ENCODE data around the gene GLT1D1. TPM values are rescaled to one million over a fixed set of nuclear protein-coding genes. Genes with fewer than 3 reads are reported as not detected.
A peak's percentile ranks its signal among the peaks of the same experiment; 100 is the strongest.
"Not testable (repeated sequence)": the region's sequence is repeated elsewhere in the genome, so short reads cannot be mapped to it uniquely, and the experiment has no call there.

The GLT1D1 gene
- total and polyA plus RNA-seq, 2 of the 8 experiments (the other 6 are each of a cell fraction or from before 2014, with no cell fraction given): 1.5 to 3.6 TPM

GRCh38 chr12:128849806-128850205, 3.5 kb upstream of the GLT1D1 start:
- Histone ChIP-seq H3K23me2 (ENCODE audit: low read depth, low read length) (peaks cover 10% of the 10 kb centered on the region; the same call in 1 of the 2 replicates), H3K27me3 (replicated peaks in 1 of 4; ENCODE audit: control insufficient read depth in 3 of 4, extremely low read depth in 1 of 4, insufficient read depth in 3 of 4, low read length in 3 of 4) (peaks cover 0 to 25% (median 15%) of the 10 kb centered on the region in 4 experiments; a peak in 6 of 7 replicates)
- H3K14ac ChIP-seq (ENCODE audit: insufficient read length); H4K5ac ChIP-seq (ENCODE audit: insufficient read length, low read depth, low read length); FAIRE-seq; H3K27ac ChIP-seq (ENCODE audit: low read depth, low read length); H4K8ac ChIP-seq (ENCODE audit: extremely low read depth, insufficient read depth, low read length); H2BK12ac ChIP-seq (ENCODE audit: low read depth, low read length); H3K4ac ChIP-seq (replicated peaks; ENCODE audit: insufficient read length, low read depth, low read length); H3K36me3 ChIP-seq (ENCODE audit: control insufficient read depth in 2 of 4, insufficient read depth in 4 of 4, low read length in 3 of 4); H2BK15ac ChIP-seq (ENCODE audit: low read length); DNase-seq (ENCODE audit: low read depth in 1 of 2, low spot score in 2 of 2); H4K20me1 ChIP-seq (replicated peaks in 1 of 2; ENCODE audit: control insufficient read depth in 1 of 2, insufficient read depth in 2 of 2, low read length in 2 of 2); H4K91ac ChIP-seq (replicated peaks; ENCODE audit: insufficient read length, low read length); H3K4me3 ChIP-seq (ENCODE audit: extremely low read depth in 1 of 4, insufficient read depth in 2 of 4, low read depth in 3 of 4, low read length in 4 of 4); POLR2A ChIA-PET (ENCODE audit: partially characterized antibody); H3K56ac ChIP-seq (replicated peaks; ENCODE audit: insufficient read length, low read depth, low read length); H3K4me2 ChIP-seq (ENCODE audit: insufficient read depth in 1 of 2, low read depth in 2 of 2, low read length in 2 of 2); H3K4me1 ChIP-seq (replicated peaks in 1 of 4; ENCODE audit: control insufficient read depth in 3 of 4, insufficient read depth in 4 of 4, low read length in 3 of 4); H2AK5ac ChIP-seq (ENCODE audit: low read depth, low read length); H2BK5ac ChIP-seq (ENCODE audit: low read depth, low read length); H3K79me2 ChIP-seq (ENCODE audit: control insufficient read depth in 1 of 2, insufficient read depth in 2 of 2, low read length in 2 of 2); H2BK120ac ChIP-seq (replicated peaks; ENCODE audit: low read depth, low read length); H3K23ac ChIP-seq (ENCODE audit: insufficient read length); H2BK20ac ChIP-seq (ENCODE audit: low read length); H2AFZ ChIP-seq (ENCODE audit: low read length); H3K9ac ChIP-seq (replicated peaks in 1 of 4; ENCODE audit: extremely low read depth in 1 of 4, low read depth in 3 of 4, low read length in 3 of 4); H3K18ac ChIP-seq (ENCODE audit: extremely low read depth, low read length); H3K9me3 ChIP-seq (ENCODE audit: insufficient read depth in 2 of 2, low read depth in 1 of 2, low read length in 1 of 2); H3K79me1 ChIP-seq (ENCODE audit: low read depth, low read length): not testable (repeated sequence)
- 58% methylated on average over 6 of the region's 6 CpGs; no CpG with 5 or more reads in 1 of the 2 experiments for WGBS, 2 experiments (ENCODE audit: extremely low coverage in 1 of 2, insufficient coverage in 1 of 2, insufficient read length in 1 of 2, insufficient replicate concordance in 2 of 2, low coverage in 1 of 2, low lambda C conversion rate in 2 of 2, missing lambda C conversion rate in 1 of 2)
- CTCF ChIA-PET (ENCODE audit: partially characterized antibody): interaction anchor here (1.0 kb wide), 1 partner anchor 110 kb away, joined by 3 read pairs; no protein-coding TSS in a partner anchor
- peak; percentile 60 for TF ChIP-seq SRF (IDR thresholded peaks at IDR 0.05; ENCODE audit: low read depth, low read length)

Data from H1 (cell line).